Measurements from ENCODE around the gene BTBD7. TPM values are rescaled to one million over a fixed set of nuclear protein-coding genes. Genes with fewer than 3 reads are reported as not detected.

The BTBD7 gene
- total and polyA plus RNA-seq, 9 of the 15 experiments (the other 6 are each of a cell fraction or from before 2014, with no cell fraction given): 2.5 to 12.9 (median 6.2) TPM

DNA sequence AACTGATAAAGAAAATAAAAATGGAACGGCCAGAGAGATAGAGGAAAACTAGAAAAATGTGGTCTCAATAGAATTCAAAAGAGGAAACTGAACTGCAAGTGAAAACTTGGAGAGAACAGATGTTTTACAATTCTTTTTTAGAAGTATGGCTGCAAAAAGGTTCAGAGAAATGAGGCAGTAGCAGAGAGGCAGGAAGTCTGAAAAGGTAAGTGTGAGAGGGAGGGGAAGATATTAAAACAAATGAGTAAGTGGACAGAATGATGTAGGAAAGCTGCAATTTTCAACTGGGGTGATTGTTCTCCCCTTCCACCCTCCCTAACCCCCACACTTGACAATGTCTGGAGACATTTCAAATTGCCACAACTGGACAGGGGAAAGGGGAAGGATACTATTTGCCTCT is 12.9 kb downstream of the BTBD7 start:
- H3K36me3 ChIP-seq (ENCODE audit: control insufficient read depth, insufficient read depth, low read length): peaks cover 11% of the 10 kb centered on the region; the same call in 2 of the 3 replicates
- CTCF ChIA-PET (ENCODE audit: low intra/inter-chr PET ratio): no interaction called here
- H3K9me1 ChIP-seq (ENCODE audit: control insufficient read depth, insufficient read depth, low read length): no peaks in the 10 kb centered on the region
- ATAC-seq (no peak), DNase-seq (ENCODE audit: extremely low read depth in 1 of 4, low spot score in 3 of 4) (no peak), FAIRE-seq (no peak)
- POLR2A ChIA-PET: interaction anchor here (2.2 kb wide), 1 partner anchor 11 kb away, joined by 11 read pairs; no protein-coding TSS in a partner anchor
- H3K9me3 ChIP-seq (replicated peaks; ENCODE audit: control insufficient read depth, insufficient read depth, low read depth, low read length): no peaks in the 10 kb centered on the region
- in situ Hi-C loops (cut with MboI): no loop called here
- WGBS (ENCODE audit: insufficient coverage, low coverage, missing lambda C conversion rate): 18% methylated on average over 1 of the region's 1 CpG
- intact Hi-C loops (cut with micrococcal nuclease): no loop called here
- peaks cover 91% of the 10 kb centered on the region for H3K79me2 ChIP-seq (ENCODE audit: control insufficient read depth, insufficient read depth, low read length)
- H3K4me3 ChIP-seq: no peak overlapping the region
- H3K27ac ChIP-seq (ENCODE audit: extremely low read depth, low read depth, low read length): no peak overlapping the region
- peaks cover 4 to 42% of the 10 kb centered on the region in 2 experiments; a peak in 4 of 5 replicates for H3K4me1 ChIP-seq (replicated peaks in 1 of 2; ENCODE audit: control insufficient read depth in 2 of 2, insufficient read depth in 2 of 2, low read length in 2 of 2)
- no peak overlapping the region for H3K4me2 ChIP-seq (ENCODE audit: insufficient read depth, low read length)
- H3K27me3 ChIP-seq (ENCODE audit: control insufficient read depth in 2 of 2, insufficient read depth in 2 of 2, low read length in 2 of 2): no peaks in the 10 kb centered on the region
- BruUV-seq (replicated peaks): no TSS peak
- TF ChIP-seq POLR3G (IDR thresholded peaks at IDR 0.05; ENCODE audit: extremely low read depth, insufficient read length, insufficient replicate concordance): no peak
- TF ChIP-seq CEBPG (CRISPR knock-in tag; IDR thresholded peaks at IDR 0.05): no peak
- peak in 1 of 2 experiments; percentile 24; a peak in 1 of 4 replicates for TF ChIP-seq CEBPG (tag; conservative IDR thresholded peaks at IDR 0.05 in 1 of 2, IDR thresholded peaks at IDR 0.05 in 1 of 2)
- TF ChIP-seq ZNF239 (CRISPR knock-in tag; IDR thresholded peaks at IDR 0.05): no peak
- no peak for TF ChIP-seq EGR1 (conservative IDR thresholded peaks at IDR 0.05)
- H2AFZ ChIP-seq (ENCODE audit: low read depth, low read length): no peak overlapping the region
- H3K9ac ChIP-seq (ENCODE audit: insufficient read depth in 1 of 2, low read depth in 2 of 2, low read length in 2 of 2): no peak overlapping the region
- no peaks in the 10 kb centered on the region for H4K20me1 ChIP-seq (replicated peaks; ENCODE audit: control insufficient read depth, insufficient read depth, low read length)

DNA sequence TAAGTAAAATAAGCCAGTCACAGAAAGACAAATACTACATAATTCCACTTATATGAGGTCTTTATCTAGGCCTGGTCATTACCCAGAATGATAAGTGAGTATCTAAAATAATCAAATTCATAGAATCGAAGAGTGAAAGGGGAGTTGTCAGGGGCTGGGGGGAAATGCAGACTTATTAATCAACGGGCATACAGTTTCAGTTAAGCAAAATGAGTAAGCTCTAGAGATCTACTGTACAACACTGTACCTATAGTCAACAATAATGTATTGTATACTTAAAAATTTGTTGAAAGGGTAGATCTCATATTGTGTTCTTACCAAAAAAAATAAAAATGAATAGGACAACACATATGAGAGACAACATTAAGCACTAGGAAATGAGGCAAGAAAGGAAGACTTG is 13.3 kb downstream of the BTBD7 start:
- ATAC-seq: no peak
- TF ChIP-seq, protein P1, sequence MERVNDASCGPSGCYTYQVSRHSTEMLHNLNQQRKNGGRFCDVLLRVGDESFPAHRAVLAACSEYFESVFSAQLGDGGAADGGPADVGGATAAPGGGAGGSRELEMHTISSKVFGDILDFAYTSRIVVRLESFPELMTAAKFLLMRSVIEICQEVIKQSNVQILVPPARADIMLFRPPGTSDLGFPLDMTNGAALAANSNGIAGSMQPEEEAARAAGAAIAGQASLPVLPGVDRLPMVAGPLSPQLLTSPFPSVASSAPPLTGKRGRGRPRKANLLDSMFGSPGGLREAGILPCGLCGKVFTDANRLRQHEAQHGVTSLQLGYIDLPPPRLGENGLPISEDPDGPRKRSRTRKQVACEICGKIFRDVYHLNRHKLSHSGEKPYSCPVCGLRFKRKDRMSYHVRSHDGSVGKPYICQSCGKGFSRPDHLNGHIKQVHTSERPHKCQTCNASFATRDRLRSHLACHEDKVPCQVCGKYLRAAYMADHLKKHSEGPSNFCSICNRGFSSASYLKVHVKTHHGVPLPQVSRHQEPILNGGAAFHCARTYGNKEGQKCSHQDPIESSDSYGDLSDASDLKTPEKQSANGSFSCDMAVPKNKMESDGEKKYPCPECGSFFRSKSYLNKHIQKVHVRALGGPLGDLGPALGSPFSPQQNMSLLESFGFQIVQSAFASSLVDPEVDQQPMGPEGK (CRISPR knock-in tag; IDR thresholded peaks at IDR 0.05; ENCODE audit: borderline replicate concordance): no peak
- TF ChIP-seq NR2C2 (CRISPR knock-in tag; IDR thresholded peaks at IDR 0.05) (no peak), NR2C2 (tag; IDR thresholded peaks at IDR 0.05) (no peak), SIX5 (IDR thresholded peaks at IDR 0.05; ENCODE audit: borderline replicate concordance in 1 of 2, insufficient read depth in 1 of 2, low read depth in 1 of 2, low read length in 2 of 2) (no peak), NR2C1 (IDR thresholded peaks at IDR 0.05) (no peak), NR2C1 (tag; IDR thresholded peaks at IDR 0.05) (no peak)
- FAIRE-seq: no peak

More for the DNA sequence above, 13.3 kb downstream of the BTBD7 start:
- Histone ChIP-seq H3K36me3 (ENCODE audit: control insufficient read depth, insufficient read depth, low read length) (peaks cover 7% of the 10 kb centered on the region; the same call in 1 of the 3 replicates), H3K4me1 (replicated peaks in 1 of 2; ENCODE audit: control insufficient read depth in 2 of 2, insufficient read depth in 2 of 2, low read length in 2 of 2) (peaks cover 4 to 42% of the 10 kb centered on the region in 2 experiments; a peak in 4 of 5 replicates), H3K9ac (ENCODE audit: insufficient read depth in 1 of 2, low read depth in 2 of 2, low read length in 2 of 2) (no peak overlapping the region), H3K9me1 (ENCODE audit: control insufficient read depth, insufficient read depth, low read length) (no peaks in the 10 kb centered on the region), H2AFZ (ENCODE audit: low read depth, low read length) (no peak overlapping the region), H3K79me2 (ENCODE audit: control insufficient read depth, insufficient read depth, low read length) (peaks cover 86% of the 10 kb centered on the region), H3K27me3 (ENCODE audit: control insufficient read depth in 2 of 2, insufficient read depth in 2 of 2, low read length in 2 of 2) (no peaks in the 10 kb centered on the region), H3K4me2 (ENCODE audit: insufficient read depth, low read length) (no peak overlapping the region), H3K9me3 (replicated peaks; ENCODE audit: control insufficient read depth, insufficient read depth, low read depth, low read length) (no peaks in the 10 kb centered on the region), H3K27ac (ENCODE audit: extremely low read depth, low read depth, low read length) (no peak overlapping the region), H3K4me3 (no peak overlapping the region), H4K20me1 (replicated peaks; ENCODE audit: control insufficient read depth, insufficient read depth, low read length) (no peaks in the 10 kb centered on the region)
- intact Hi-C loops (cut with micrococcal nuclease): no loop called here
- in situ Hi-C loops (cut with MboI): no loop called here
- POLR2A ChIA-PET: interaction anchor here (2.5 kb wide), 1 partner anchor 11 kb away, joined by 12 read pairs; no protein-coding TSS in a partner anchor
- 47% methylated on average over 2 of the region's 2 CpGs for WGBS (ENCODE audit: insufficient coverage, low coverage, missing lambda C conversion rate)
- BruUV-seq (replicated peaks): no TSS peak
- CTCF ChIA-PET (ENCODE audit: low intra/inter-chr PET ratio): no interaction called here
- no peak for DNase-seq (ENCODE audit: extremely low read depth in 1 of 4, low spot score in 3 of 4)

Measured in K562 (cell line).